CD4-positive, alpha-beta T cell treated with Interferon alpha-2 for 1 hour (primary cell): ENCODE data around the gene ARHGEF19.
"Not testable (repeated sequence)": the region's sequence is repeated elsewhere in the genome, so short reads cannot be mapped to it uniquely, and the experiment has no call there.

ENCODE experiments used
- DNase-seq, 2 donors: peaks; one replicate each; pipeline ENCODE4 v3.0.0-alpha.2; 2020 to 2022

Gene ARHGEF19

GRCh38 chr1:16212251-16212961, at the start of gene ARHGEF19:
TSS of gene ARHGEF19 (minus strand) at chr1:16212652. CDS start at chr1:16209054, 3,598 bp downstream.
- DNase-seq = no peak

- no peak for DNase-seq
Observed at GRCh38 chr1:16262067-16262466, 49.6 kb upstream of the ARHGEF19 start.

GRCh38 chr1:16260814-16261213, 48.4 kb upstream of the ARHGEF19 start:
- DNase-seq = no peak

GRCh38 chr1:16258591-16259135, 46.2 kb upstream of the ARHGEF19 start:
- no peak for DNase-seq

- DNase-seq = no peak
Observed at GRCh38 chr1:16257968-16258367, 45.5 kb upstream of the ARHGEF19 start.

GRCh38 chr1:16257556-16257955, 45.1 kb upstream of the ARHGEF19 start:
- not testable (repeated sequence) for DNase-seq

- DNase-seq = no peak
Observed at GRCh38 chr1:16256478-16256877, 44.0 kb upstream of the ARHGEF19 start.

- DNase-seq = no peak
Observed at GRCh38 chr1:16254263-16254928, 41.9 kb upstream of the ARHGEF19 start.

- no peak for DNase-seq
Observed at GRCh38 chr1:16253332-16253922, 41.0 kb upstream of the ARHGEF19 start.

GRCh38 chr1:16252912-16253311, 40.5 kb upstream of the ARHGEF19 start:
- no peak for DNase-seq

- no peak for DNase-seq
Observed at GRCh38 chr1:16251381-16251780, 38.9 kb upstream of the ARHGEF19 start.

GRCh38 chr1:16250524-16251251, 38.2 kb upstream of the ARHGEF19 start:
- no peak for DNase-seq

- DNase-seq = no peak
Observed at GRCh38 chr1:16249596-16250241, 37.3 kb upstream of the ARHGEF19 start.

- DNase-seq = no peak
Observed at GRCh38 chr1:16248603-16249516, 36.4 kb upstream of the ARHGEF19 start.

GRCh38 chr1:16248007-16248436, 35.6 kb upstream of the ARHGEF19 start:
- no peak for DNase-seq

- DNase-seq = no peak
Observed at GRCh38 chr1:16247441-16247840, 35.0 kb upstream of the ARHGEF19 start.

GRCh38 chr1:16246961-16247360, 34.5 kb upstream of the ARHGEF19 start:
- DNase-seq = no peak

- DNase-seq = not testable (repeated sequence)
Observed at GRCh38 chr1:16246239-16246638, 33.8 kb upstream of the ARHGEF19 start.

GRCh38 chr1:16245476-16246196, 33.2 kb upstream of the ARHGEF19 start:
- DNase-seq = no peak

- DNase-seq = no peak
Observed at GRCh38 chr1:16244650-16245285, 32.3 kb upstream of the ARHGEF19 start.
